Smooth muscle cell of the brain vasculature (primary cell): Measurements from ENCODE around the gene RUFY1.
"Not testable (repeated sequence)": the region's sequence is repeated elsewhere in the genome, so short reads cannot be mapped to it uniquely, and the experiment has no call there.

Experiments used
- DNase-seq: peaks from one replicate; pipeline ENCODE4 v3.0.0-alpha.2; 2012; ENCODE audit warnings: low read depth, low spot score

RUFY1 gene

GRCh38 chr5:179621551-179622214 is 71.3 kb downstream of the RUFY1 start:
- DNase-seq: no peak

- DNase-seq: peak; percentile 99
Measured at GRCh38 chr5:179623003-179623905, 72.9 kb downstream of the RUFY1 start, which contains the start of gene HNRNPH1. Gene HNRNPH1 (minus strand): TSS chr5:179623671. CDS start chr5:179623133, 538 bp downstream.

GRCh38 chr5:179623906-179624741 is 73.8 kb downstream of the RUFY1 start:
- DNase-seq: peak; percentile 70

- no peak for DNase-seq
Measured at GRCh38 chr5:179624841-179625271, 74.5 kb downstream of the RUFY1 start.

GRCh38 chr5:179633501-179634369 is 83.4 kb downstream of the RUFY1 start:
- DNase-seq: not testable (repeated sequence)

GRCh38 chr5:179634370-179635172 is 84.2 kb downstream of the RUFY1 start:
- not testable (repeated sequence) for DNase-seq

- DNase-seq: not testable (repeated sequence)
Measured at GRCh38 chr5:179639296-179639695, 88.9 kb downstream of the RUFY1 start.

- not testable (repeated sequence) for DNase-seq
Measured at GRCh38 chr5:179641745-179642144, 91.4 kb downstream of the RUFY1 start.

GRCh38 chr5:179642626-179643025 is 92.3 kb downstream of the RUFY1 start:
- not testable (repeated sequence) for DNase-seq

- DNase-seq: not testable (repeated sequence)
Measured at GRCh38 chr5:179643141-179643920, 93.0 kb downstream of the RUFY1 start.

- not testable (repeated sequence) for DNase-seq
Measured at GRCh38 chr5:179644766-179645165, 94.4 kb downstream of the RUFY1 start.

GRCh38 chr5:179648410-179648809 is 98.1 kb downstream of the RUFY1 start:
- no peak for DNase-seq

GRCh38 chr5:179649166-179649703 is 98.9 kb downstream of the RUFY1 start:
- DNase-seq: not testable (repeated sequence)

GRCh38 chr5:179650245-179650644 is 99.9 kb downstream of the RUFY1 start:
- DNase-seq: not testable (repeated sequence)

- DNase-seq: not testable (repeated sequence)
Measured at GRCh38 chr5:179653135-179653534, 102.8 kb downstream of the RUFY1 start.

GRCh38 chr5:179657302-179658178 is 107.2 kb downstream of the RUFY1 start:
- not testable (repeated sequence) for DNase-seq

- DNase-seq: not testable (repeated sequence)
Measured at GRCh38 chr5:179658179-179658856, 108.0 kb downstream of the RUFY1 start.
